H1 (cell line): ENCODE measurements around the gene CEACAM5. TPM values are rescaled to one million over a fixed set of nuclear protein-coding genes. Genes with fewer than 3 reads are reported as not detected.

Experiments
- CTCF ChIA-PET: fragments of 300-600 bp; sonication (Branson Sonifier 250); formaldehyde crosslinking; loops from one replicate; lab custom pipeline; 2021; ENCODE audit not compliant: partially characterized antibody; lab: Charles Lee
- POLR2A ChIA-PET: fragments of 300-600 bp; sonication (Branson Sonifier 250); formaldehyde crosslinking; loops from one replicate; lab custom pipeline; 2021; ENCODE audit warnings: inconsistent platforms; ENCODE audit not compliant: partially characterized antibody; lab: Charles Lee
- DNase-seq, 2 experiments: peaks; one replicate each; pipeline versions ENCODE4 v3.0.0 to v3.0.0-alpha.2; 2010 to 2022; ENCODE audit warnings: low spot score in 2 of 2, low read depth in 1 of 2, mixed read lengths in 1 of 2
- FAIRE-seq: peaks from 2 replicates; lab custom pipeline; 2011; peaks lifted over from hg19 to GRCh38; lab: Jason Lieb, UNC
- H2AFZ ChIP-seq: 2 replicates; pipeline ENCODE4 v1.8.1; 2012; ENCODE audit warnings: low read length, inconsistent platforms
- H2AK5ac ChIP-seq: 2 replicates; pipeline ENCODE4 v1.6.1; 2013; ENCODE audit warnings: low read depth, low read length
- H2BK120ac ChIP-seq: replicated peaks from 2 replicates; pipeline ENCODE3; 2013; ENCODE audit warnings: low read depth, low read length, inconsistent platforms
- H2BK12ac ChIP-seq: 2 replicates; pipeline ENCODE4 v1.6.1; 2013; ENCODE audit warnings: low read depth, low read length
- H2BK15ac ChIP-seq: 2 replicates; pipeline ENCODE4 v1.6.1; 2013; ENCODE audit warnings: low read length
- H2BK20ac ChIP-seq: 2 replicates; pipeline ENCODE4 v1.6.1; 2013; ENCODE audit warnings: low read length
- H2BK5ac ChIP-seq: 2 replicates; pipeline ENCODE4 v1.6.1; 2013; ENCODE audit warnings: low read depth, low read length
- H3K14ac ChIP-seq: 2 replicates; pipeline ENCODE4 v1.6.1; 2013; ENCODE audit warnings: inconsistent platforms; ENCODE audit not compliant: insufficient read length
- H3K18ac ChIP-seq: 2 replicates; pipeline ENCODE4 v1.6.1; 2013; ENCODE audit warnings: low read length; ENCODE audit errors: extremely low read depth
- H3K23ac ChIP-seq: 2 replicates; pipeline ENCODE4 v1.6.1; 2013; ENCODE audit warnings: inconsistent platforms; ENCODE audit not compliant: insufficient read length
- H3K23me2 ChIP-seq: 2 replicates; pipeline ENCODE4 v1.6.1; 2013; ENCODE audit warnings: low read depth, low read length
- H3K27ac ChIP-seq: 2 replicates; pipeline ENCODE4 v1.6.1; 2011; ENCODE audit warnings: low read depth, low read length, inconsistent platforms
- H3K27me3 ChIP-seq, 4 experiments: replicated peaks in 1 of 4; 1 replicate in 1 of 4; 2 replicates in 3 of 4; pipeline versions ENCODE4 v1.6.1 to v1.8.1; 2011 to 2013; ENCODE audit warnings: low read length in 3 of 4, mild to moderate bottlenecking in 3 of 4, inconsistent platforms in 2 of 4, mixed read lengths in 2 of 4, moderate library complexity in 1 of 4; ENCODE audit not compliant: control insufficient read depth in 3 of 4, insufficient read depth in 3 of 4; ENCODE audit errors: extremely low read depth in 1 of 4
- H3K36me3 ChIP-seq, 4 experiments: 2 replicates each; pipeline versions ENCODE4 v1.6.1 to v1.8.1; 2011 to 2013; ENCODE audit warnings: mild to moderate bottlenecking in 4 of 4, low read length in 3 of 4, moderate library complexity in 2 of 4, control low read depth in 1 of 4, inconsistent platforms in 1 of 4; ENCODE audit not compliant: insufficient read depth in 4 of 4, control insufficient read depth in 2 of 4
- H3K4ac ChIP-seq: replicated peaks from 2 replicates; pipeline ENCODE3; 2013; ENCODE audit warnings: low read length, low read depth, mixed read lengths, inconsistent platforms; ENCODE audit not compliant: insufficient read length
- H3K4me1 ChIP-seq, 4 experiments: replicated peaks in 1 of 4; 1 replicate in 1 of 4; 2 replicates in 3 of 4; pipeline versions ENCODE4 v1.6.1 to v1.8.1; 2011 to 2013; ENCODE audit warnings: low read length in 3 of 4, inconsistent platforms in 2 of 4, mixed read lengths in 1 of 4; ENCODE audit not compliant: insufficient read depth in 4 of 4, control insufficient read depth in 3 of 4
- H3K4me2 ChIP-seq, 2 experiments: 2 replicates each; pipeline versions ENCODE4 v1.6.1 to v1.8.1; 2011 to 2013; ENCODE audit warnings: low read depth in 2 of 2, low read length in 2 of 2, control low read depth in 1 of 2, inconsistent platforms in 1 of 2, mild to moderate bottlenecking in 1 of 2; ENCODE audit not compliant: insufficient read depth in 1 of 2
- H3K4me3 ChIP-seq, 4 experiments: fragments of 200-600, 300-600 bp in 1 of 4; sonication (generic), shearing (Covaris generic), sonication (Bioruptor Twin) in 1 of 4; 2 replicates each; pipeline versions ENCODE4 v1.5.1 to v1.8.1; 2011 to 2016; ENCODE audit warnings: low read length in 4 of 4, low read depth in 3 of 4, control low read depth in 2 of 4, inconsistent platforms in 2 of 4, mild to moderate bottlenecking in 2 of 4, mixed read lengths in 1 of 4, moderate library complexity in 1 of 4; ENCODE audit not compliant: insufficient read depth in 2 of 4; ENCODE audit errors: extremely low read depth in 1 of 4
- H3K56ac ChIP-seq: replicated peaks from 2 replicates; pipeline ENCODE3; 2013; ENCODE audit warnings: low read depth, mild to moderate bottlenecking, mixed read lengths, low read length, inconsistent platforms; ENCODE audit not compliant: insufficient read length
- H3K79me1 ChIP-seq: 2 replicates; pipeline ENCODE4 v1.6.1; 2013; ENCODE audit warnings: low read depth, low read length, control low read depth
- H3K79me2 ChIP-seq, 2 experiments: 2 replicates each; pipeline versions ENCODE4 v1.6.1 to v1.8.1; 2012 to 2013; ENCODE audit warnings: low read length in 2 of 2, mild to moderate bottlenecking in 2 of 2, inconsistent platforms in 1 of 2; ENCODE audit not compliant: insufficient read depth in 2 of 2, control insufficient read depth in 1 of 2
- H3K9ac ChIP-seq, 4 experiments: replicated peaks in 1 of 4; 1 replicate in 1 of 4; 2 replicates in 3 of 4; pipeline versions ENCODE4 v1.6.1 to v1.8.1; 2011 to 2013; ENCODE audit warnings: low read depth in 3 of 4, low read length in 3 of 4, control low read depth in 2 of 4, mild to moderate bottlenecking in 2 of 4, moderate library complexity in 2 of 4, inconsistent platforms in 1 of 4; ENCODE audit errors: extremely low read depth in 1 of 4
- H3K9me3 ChIP-seq, 2 experiments: 2 replicates each; pipeline versions ENCODE4 v1.6.1 to v1.8.1; 2012 to 2013; ENCODE audit warnings: mild to moderate bottlenecking in 2 of 2, moderate library complexity in 2 of 2, control low read depth in 1 of 2, inconsistent platforms in 1 of 2, low read depth in 1 of 2, low read length in 1 of 2, mixed read lengths in 1 of 2; ENCODE audit not compliant: insufficient read depth in 2 of 2
- H4K20me1 ChIP-seq, 2 experiments: replicated peaks in 1 of 2; 2 replicates each; pipeline versions ENCODE3 to v1.8.1; 2011 to 2013; ENCODE audit warnings: inconsistent platforms in 2 of 2, low read length in 2 of 2, mild to moderate bottlenecking in 1 of 2; ENCODE audit not compliant: insufficient read depth in 2 of 2, control insufficient read depth in 1 of 2
- H4K5ac ChIP-seq: 2 replicates; pipeline ENCODE4 v1.6.1; 2013; ENCODE audit warnings: low read length, low read depth, mixed read lengths, inconsistent platforms; ENCODE audit not compliant: insufficient read length
- H4K8ac ChIP-seq: 2 replicates; pipeline ENCODE4 v1.8.0; 2013; ENCODE audit warnings: mild to moderate bottlenecking, moderate library complexity, low read length, inconsistent platforms; ENCODE audit not compliant: insufficient read depth; ENCODE audit errors: extremely low read depth
- H4K91ac ChIP-seq: replicated peaks from 2 replicates; pipeline ENCODE3; 2013; ENCODE audit warnings: low read length, mixed read lengths, inconsistent platforms; ENCODE audit not compliant: insufficient read length
- CBX5 ChIP-seq: fragments of 300-800, 300-1000 bp; sonication (generic); IDR thresholded peaks from 2 replicates; pipeline ENCODE4 v1.7.1; 2016; ENCODE audit warnings: antibody characterized with exemption, low read length, low read depth
- CTCF ChIP-seq, 3 experiments: IDR thresholded peaks; 1 replicate in 2 of 3; 2 replicates in 1 of 3; pipeline versions ENCODE4 v1.5.1 to v1.6.1; 2011; ENCODE audit warnings: low read length in 3 of 3, mild to moderate bottlenecking in 3 of 3, inconsistent platforms in 2 of 3, low read depth in 1 of 3, moderate library complexity in 1 of 3; ENCODE audit not compliant: insufficient read depth in 1 of 3; ENCODE audit errors: control extremely low read depth in 1 of 3
- NRF1 ChIP-seq: IDR thresholded peaks from 2 replicates; pipeline ENCODE4 v1.6.1; 2011; ENCODE audit warnings: mild to moderate bottlenecking, low read depth, low read length, improper control_type of control experiment
- SIRT6 ChIP-seq: IDR thresholded peaks from one replicate; pipeline ENCODE4 v1.7.1; 2012; ENCODE audit warnings: low read length, inconsistent platforms
- TAF1 ChIP-seq: IDR thresholded peaks from 2 replicates; pipeline ENCODE4 v1.6.1; 2011; ENCODE audit warnings: mild to moderate bottlenecking, low read depth, low read length
- WGBS, 2 experiments: shearing (Covaris generic) in 1 of 2; methylation state at CpG; one replicate each; pipeline versions ENCODE4 v1.1.6 to v1.1.7; 2013 to 2015; ENCODE audit warnings: low lambda C conversion rate in 2 of 2, mixed read lengths in 2 of 2, inconsistent platforms in 1 of 2, low coverage in 1 of 2, missing lambda C conversion rate in 1 of 2; ENCODE audit not compliant: insufficient replicate concordance in 2 of 2, insufficient coverage in 1 of 2, insufficient read length in 1 of 2; ENCODE audit errors: extremely low coverage in 1 of 2, missing lambda C conversion rate in 1 of 2; 5-methylcytosine and 5-hydroxymethylcytosine counted together
- polyA plus RNA-seq, 7 experiments: library from polyadenylated mRNA; depleted of rRNA in 3 of 7; stranded (reverse) in 5 of 7; unstranded in 2 of 7; fragments of >200 nt in 5 of 7; fragments of 200-250 nt in 2 of 7; gene quantifications; 1 replicate in 5 of 7; 2 replicates in 1 of 7; 4 replicates in 1 of 7; pipeline versions ENCODE4 v1.2.1 to v1.2.3, GENCODE V29; 2011 to 2013; ENCODE audit warnings: missing spikeins in 2 of 7, mixed read lengths in 2 of 7
- total RNA-seq: library from RNA; stranded (reverse); fragmentation: NEBNext Ultra II Directional; extraction: Animal tissue kit (Norgen Biotek cat#: 25700); gene quantifications from 2 replicates; pipeline ENCODE4 v1.2.1, GENCODE V29; 2021

CEACAM5 gene
- total and polyA plus RNA-seq, 2 of the 8 experiments (the other 6 are each of a cell fraction or from before 2014, with no cell fraction given), result not detected

- Histone ChIP-seq H3K14ac (no peak overlapping the region), H2AFZ (no peak overlapping the region), H3K79me1 (no peaks in the 10 kb centered on the region), H2AK5ac (no peak overlapping the region), H3K36me3 (no peaks in the 10 kb centered on the region), H3K9me3 (peaks cover 71 to 93% of the 10 kb centered on the region in 2 experiments), H3K4ac (no peak overlapping the region), H4K8ac (no peak overlapping the region), H2BK120ac (no peak overlapping the region), H3K23me2 (no peaks in the 10 kb centered on the region), H3K18ac (no peak overlapping the region), H3K23ac (no peak overlapping the region), H3K9ac (no peak overlapping the region), H3K79me2 (no peaks in the 10 kb centered on the region), H4K5ac (no peak overlapping the region), H3K56ac (no peak overlapping the region), H2BK5ac (no peak overlapping the region), H2BK20ac (no peak overlapping the region), H4K20me1 (peaks cover 0 to 1% of the 10 kb centered on the region in 2 experiments), H3K4me1 (no peaks in the 10 kb centered on the region), H3K27ac (no peak overlapping the region), H3K4me2 (no peak overlapping the region), H2BK15ac (no peak overlapping the region), H2BK12ac (no peak overlapping the region), H3K27me3 (no peaks in the 10 kb centered on the region), H4K91ac (no peak overlapping the region), H3K4me3 (no peak overlapping the region; a peak in 1 of 8 replicates)
- FAIRE-seq (no peak), DNase-seq (peak; percentile 65 to 73)
- TF ChIP-seq CBX5 (no peak), CTCF (IDR thresholded peaks at IDR 0.05; ENCODE audit: control extremely low read depth in 1 of 3, insufficient read depth in 1 of 3, low read depth in 1 of 3, low read length in 3 of 3) (peak; percentile 50 to 60 (median 51)), TAF1 (no peak), SIRT6 (no peak), NRF1 (no peak)
- POLR2A ChIA-PET, result no interaction called here
- CTCF ChIA-PET, result interaction anchor here (0.9 to 1.4 kb wide), 5 partner anchors 9 to 52 kb away, joined by 3 to 11 read pairs (median 3); no protein-coding TSS in a partner anchor
- 57% methylated on average over 24 of the region's 26 CpGs; no CpG with 5 or more reads in 1 of the 2 experiments for WGBS, 2 experiments
Measured at GRCh38 chr19:41706741-41707501, 1.5 kb upstream of the CEACAM5 start.
